CD4-positive, alpha-beta T cell treated with Interleukin-1 beta for 1 hour (primary cell): ENCODE data around the gene CTTN.

Experiments used
- DNase-seq, 2 donors: peaks; one replicate each; pipeline ENCODE4 v3.0.0-alpha.2; 2020 to 2022

The CTTN gene

GRCh38 chr11:70410276-70411205 is 12.2 kb downstream of the CTTN start:
- DNase-seq = no peak

- DNase-seq = no peak
Observed at GRCh38 chr11:70411713-70412452, 13.6 kb downstream of the CTTN start.

- no peak for DNase-seq
Observed at GRCh38 chr11:70413151-70413550, 14.8 kb downstream of the CTTN start.

- no peak for DNase-seq
Observed at GRCh38 chr11:70414341-70415100, 16.2 kb downstream of the CTTN start.

GRCh38 chr11:70415191-70415590 is 16.9 kb downstream of the CTTN start:
- DNase-seq = no peak

GRCh38 chr11:70415642-70416395 is 17.5 kb downstream of the CTTN start:
- DNase-seq = no peak

GRCh38 chr11:70416881-70417280 is 18.6 kb downstream of the CTTN start:
- no peak for DNase-seq

GRCh38 chr11:70418130-70418529 is 19.8 kb downstream of the CTTN start:
- no peak for DNase-seq

GRCh38 chr11:70419307-70420007 is 21.1 kb downstream of the CTTN start:
- DNase-seq = no peak

GRCh38 chr11:70420008-70420464 is 21.7 kb downstream of the CTTN start:
- DNase-seq = no peak

GRCh38 chr11:70420496-70420895 is 22.2 kb downstream of the CTTN start:
- DNase-seq = no peak

- no peak for DNase-seq
Observed at GRCh38 chr11:70421123-70421522, 22.8 kb downstream of the CTTN start.

GRCh38 chr11:70422692-70423522 is 24.6 kb downstream of the CTTN start:
- DNase-seq = no peak

- DNase-seq = peak; percentile 39 to 71
Observed at GRCh38 chr11:70423523-70424505, 25.5 kb downstream of the CTTN start.

GRCh38 chr11:70424765-70425344 is 26.5 kb downstream of the CTTN start:
- no peak for DNase-seq

- no peak for DNase-seq
Observed at GRCh38 chr11:70427436-70427835, 29.1 kb downstream of the CTTN start.

GRCh38 chr11:70428701-70429427 is 30.5 kb downstream of the CTTN start:
- DNase-seq = no peak

- no peak for DNase-seq
Observed at GRCh38 chr11:70429428-70429705, 31.0 kb downstream of the CTTN start.
